ENCODE results near the gene KIFC3.
"Not testable (repeated sequence)": the region's sequence is repeated elsewhere in the genome, so short reads cannot be mapped to it uniquely, and the experiment has no call there.

The KIFC3 gene

DNA sequence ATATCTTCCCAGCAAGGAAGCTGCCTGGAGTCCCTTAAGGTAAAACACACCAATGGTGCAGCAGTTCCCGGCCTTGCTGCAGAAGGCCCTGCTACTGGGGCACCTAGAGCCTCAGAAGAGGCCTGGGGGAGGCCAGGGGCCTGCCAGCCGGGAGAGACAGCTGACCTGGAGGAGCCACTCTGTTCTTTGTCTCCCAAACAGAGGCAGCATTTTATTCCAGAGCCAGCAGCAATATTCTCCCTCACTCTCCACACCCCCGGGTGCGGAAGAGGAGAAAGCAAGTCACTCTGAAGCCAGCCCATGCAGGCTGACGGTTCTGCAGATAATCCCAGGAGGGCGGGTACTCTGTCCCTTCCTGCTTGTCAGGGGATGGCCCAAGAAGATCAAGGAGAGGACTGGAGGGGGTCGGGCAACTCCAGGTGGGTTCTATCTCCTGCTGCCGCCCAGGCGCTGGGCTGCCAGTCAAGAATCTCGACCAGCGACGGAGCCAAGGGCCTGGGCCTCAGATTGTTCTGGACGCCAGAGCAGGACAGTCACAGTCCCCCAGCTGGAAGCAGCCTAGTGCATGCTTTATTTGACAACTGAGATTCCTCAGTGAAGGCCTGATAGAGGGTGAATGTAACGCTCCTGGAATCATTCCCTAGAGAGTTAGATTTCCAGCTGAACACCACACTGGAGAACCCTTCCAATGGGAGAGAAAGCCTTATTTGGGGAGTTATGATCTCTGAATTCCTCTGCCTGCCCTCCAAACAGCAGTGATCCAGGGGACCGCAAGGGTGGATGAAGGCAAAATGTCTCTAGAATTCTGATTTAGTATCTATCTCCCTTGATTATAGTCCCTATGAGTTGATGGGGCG is 1.1 kb upstream of the KIFC3 start:
- DNase-seq (ENCODE audit: low spot score) = no peak

DNA sequence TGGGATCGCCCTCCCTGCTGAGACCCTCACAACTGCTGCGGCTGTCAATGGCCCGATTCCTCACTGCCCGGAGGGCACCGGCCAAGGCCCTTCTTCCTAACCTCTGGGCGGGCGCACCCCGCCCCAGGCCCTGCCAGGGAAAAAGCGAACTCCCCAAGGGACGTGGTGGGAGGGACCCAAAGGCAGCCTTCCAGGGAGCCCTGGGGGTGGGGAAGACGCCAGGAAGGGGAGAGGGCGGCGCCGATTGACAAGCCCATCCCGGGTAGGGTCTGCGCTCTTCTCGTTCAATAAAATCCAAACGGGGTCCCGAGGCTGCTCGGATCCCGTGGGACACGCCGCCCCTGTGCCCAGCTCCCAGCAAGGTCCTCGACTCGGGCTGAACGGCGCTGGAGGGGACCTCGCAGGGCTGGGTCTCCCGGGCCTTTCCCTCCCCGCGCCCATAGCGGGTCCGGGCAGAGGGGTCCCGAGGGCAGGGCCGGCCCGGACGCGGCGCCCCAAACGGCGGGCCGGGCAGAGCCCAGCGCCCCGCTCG is 416 bp downstream of the KIFC3 start:
- DNase-seq (ENCODE audit: low spot score) = no peak

DNA sequence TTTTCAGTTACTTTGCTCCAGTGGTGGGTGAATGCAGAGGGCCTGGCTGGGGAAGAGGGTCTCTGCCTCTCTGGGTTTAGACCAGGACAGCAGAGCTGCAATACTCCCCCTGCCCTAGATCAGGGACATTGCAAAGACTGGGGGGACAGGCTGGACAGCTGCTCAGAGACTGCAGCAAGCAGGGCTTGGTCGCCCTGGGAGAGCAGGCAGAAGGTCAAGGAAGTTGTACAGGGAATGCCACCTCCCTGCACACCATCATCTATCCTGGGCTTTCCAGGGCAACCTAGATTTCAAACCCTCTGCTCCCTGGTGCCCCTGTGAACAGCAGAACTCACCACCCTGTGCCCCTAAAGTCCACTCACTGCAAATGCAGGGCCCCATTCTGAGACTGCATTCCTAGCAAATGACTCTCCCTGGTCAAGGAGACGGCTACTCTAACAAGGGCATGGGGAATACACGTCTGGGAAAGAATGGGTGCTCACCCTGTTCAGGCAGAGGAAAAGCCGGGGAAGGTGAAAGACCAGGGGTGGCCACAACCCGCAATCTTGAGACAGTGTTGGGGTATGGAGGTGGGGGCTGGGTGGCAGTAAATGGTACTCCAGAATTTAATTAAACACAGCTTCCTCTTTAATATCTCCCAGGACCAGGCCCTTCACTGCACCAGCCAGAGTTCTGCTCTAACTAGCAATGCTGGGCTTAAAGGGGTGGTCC is 1.0 kb downstream of the KIFC3 start:
- no peak for DNase-seq (ENCODE audit: low spot score)

DNA sequence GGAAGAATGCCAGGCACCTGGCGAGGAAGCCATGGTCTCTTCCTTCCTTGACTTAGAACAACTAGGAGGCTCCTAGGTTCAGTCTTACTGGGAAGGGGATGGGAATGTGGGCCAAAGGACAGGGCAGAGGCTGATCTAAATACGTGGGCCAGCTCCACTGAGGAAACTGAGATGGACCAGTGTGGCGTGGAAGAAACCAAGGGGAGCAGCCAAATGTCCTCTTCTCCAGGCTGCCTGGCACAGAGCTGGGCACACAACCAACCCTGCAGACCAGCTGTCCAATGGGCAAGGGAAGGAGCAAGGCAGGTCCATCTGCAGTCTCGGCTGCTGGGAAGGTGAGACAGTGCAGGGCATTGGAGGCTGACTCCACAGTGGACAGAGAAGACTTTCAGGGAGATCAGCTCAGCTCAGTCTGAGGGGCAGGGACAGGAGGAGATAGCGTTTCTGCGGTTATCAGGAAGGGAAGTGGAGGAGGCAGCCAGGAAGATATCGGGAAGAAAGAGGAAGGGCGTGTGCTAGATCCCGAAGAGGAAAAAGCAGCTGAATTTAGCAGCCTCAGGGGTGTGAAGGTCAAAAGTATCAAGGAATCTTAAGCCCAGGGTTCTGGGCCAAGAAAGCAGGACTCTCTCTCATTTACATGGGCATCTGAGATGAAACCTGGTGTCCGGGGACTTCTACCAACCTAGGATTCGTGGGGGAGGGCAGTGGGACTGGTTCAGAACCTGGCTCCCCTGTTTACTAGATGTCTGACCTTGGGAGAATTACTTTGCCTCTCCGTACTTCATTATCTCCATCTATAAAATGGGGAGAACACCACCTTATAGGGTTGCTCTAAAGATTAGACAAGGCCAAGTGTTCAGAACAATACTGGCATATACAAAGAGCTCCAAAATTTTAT is 1.8 kb downstream of the KIFC3 start:
- no peak for DNase-seq (ENCODE audit: low spot score)

DNA sequence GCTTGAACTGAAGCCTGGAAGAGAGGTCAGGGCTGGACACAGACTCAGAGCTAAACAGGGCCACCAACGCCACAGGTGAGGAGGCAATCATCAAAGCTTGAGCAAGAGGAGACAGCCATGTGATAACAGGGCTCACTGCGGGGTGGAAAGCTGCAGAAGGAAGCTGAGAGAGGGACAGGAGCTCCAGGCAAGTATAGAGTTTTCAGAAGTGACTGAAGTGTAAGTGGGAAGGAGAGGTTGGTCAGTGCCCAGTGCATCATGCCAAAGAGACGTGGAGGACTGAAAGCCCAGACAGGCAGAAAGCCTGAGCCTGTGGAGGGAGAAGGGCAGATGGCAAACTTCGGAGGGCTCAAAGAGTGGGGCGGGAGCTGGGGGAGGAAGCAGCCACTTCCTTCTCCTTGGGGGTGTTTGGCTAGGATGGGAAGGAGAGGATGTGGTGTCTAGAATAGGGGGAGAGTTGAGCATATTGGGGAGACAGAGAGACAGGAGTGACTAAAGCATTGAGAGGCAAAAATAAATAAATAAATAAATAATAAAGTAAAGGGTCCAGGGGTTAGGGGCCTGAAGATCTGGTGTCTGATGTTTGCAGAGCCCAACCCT is 2.6 kb downstream of the KIFC3 start:
- no peak for DNase-seq (ENCODE audit: low spot score)

DNA sequence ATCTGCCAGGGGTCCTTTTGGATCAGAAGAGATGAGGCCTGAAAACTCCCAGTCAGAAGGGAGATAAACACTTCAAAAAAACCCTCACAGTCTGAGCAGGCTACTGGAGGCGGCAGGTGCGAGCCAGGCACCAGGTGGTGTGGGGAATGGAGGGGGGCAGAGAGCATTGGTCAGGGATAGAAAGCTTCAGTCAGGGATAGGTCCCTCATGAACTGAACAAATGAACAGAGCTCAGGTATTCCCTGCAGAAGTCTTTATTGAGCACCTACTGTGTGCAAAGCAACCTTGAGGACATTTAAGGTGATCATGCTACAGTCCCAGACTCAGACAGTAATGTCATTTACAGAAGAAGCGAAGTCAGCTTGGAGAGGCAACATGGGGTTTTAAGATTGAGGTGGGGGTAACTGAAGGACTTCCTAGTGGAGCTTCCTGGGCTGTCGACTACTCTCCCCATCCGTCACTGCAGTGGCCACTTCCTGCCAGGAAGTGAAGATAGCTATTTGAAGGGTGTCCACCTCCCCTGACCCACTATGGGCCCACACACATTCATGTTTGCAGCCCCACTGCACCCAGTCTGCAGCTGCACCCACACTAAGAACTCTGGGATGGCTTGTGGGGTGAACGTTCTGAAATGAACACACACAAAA is 3.2 kb downstream of the KIFC3 start:
- DNase-seq (ENCODE audit: low spot score) = no peak

DNA sequence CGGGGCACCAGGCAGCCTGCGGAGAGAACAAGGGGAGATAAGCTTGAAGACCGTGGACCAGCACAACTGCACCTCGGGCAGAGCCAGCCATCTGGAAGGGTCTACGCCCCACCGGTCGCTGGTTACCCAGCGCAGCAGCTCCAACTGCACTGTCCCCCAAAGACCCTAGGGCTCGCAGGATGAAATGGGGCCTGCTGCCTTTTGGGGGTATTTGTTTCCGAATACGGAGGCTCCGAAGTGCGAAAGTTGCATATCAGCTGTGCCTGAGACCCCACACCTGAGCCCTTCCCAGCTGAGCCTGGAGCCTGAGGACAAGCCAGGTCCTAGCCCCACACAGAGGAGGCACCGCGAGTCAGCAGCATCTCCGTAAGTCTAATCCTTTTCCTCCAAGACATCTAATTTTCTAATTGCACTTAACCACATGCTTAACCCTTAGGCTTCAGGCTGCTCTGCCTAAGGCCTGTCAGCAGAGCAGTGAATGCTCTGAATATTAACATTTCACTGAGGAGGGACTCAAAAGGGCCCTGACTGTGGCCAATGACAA is 4.0 kb downstream of the KIFC3 start:
- DNase-seq (ENCODE audit: low spot score) = no peak

DNA sequence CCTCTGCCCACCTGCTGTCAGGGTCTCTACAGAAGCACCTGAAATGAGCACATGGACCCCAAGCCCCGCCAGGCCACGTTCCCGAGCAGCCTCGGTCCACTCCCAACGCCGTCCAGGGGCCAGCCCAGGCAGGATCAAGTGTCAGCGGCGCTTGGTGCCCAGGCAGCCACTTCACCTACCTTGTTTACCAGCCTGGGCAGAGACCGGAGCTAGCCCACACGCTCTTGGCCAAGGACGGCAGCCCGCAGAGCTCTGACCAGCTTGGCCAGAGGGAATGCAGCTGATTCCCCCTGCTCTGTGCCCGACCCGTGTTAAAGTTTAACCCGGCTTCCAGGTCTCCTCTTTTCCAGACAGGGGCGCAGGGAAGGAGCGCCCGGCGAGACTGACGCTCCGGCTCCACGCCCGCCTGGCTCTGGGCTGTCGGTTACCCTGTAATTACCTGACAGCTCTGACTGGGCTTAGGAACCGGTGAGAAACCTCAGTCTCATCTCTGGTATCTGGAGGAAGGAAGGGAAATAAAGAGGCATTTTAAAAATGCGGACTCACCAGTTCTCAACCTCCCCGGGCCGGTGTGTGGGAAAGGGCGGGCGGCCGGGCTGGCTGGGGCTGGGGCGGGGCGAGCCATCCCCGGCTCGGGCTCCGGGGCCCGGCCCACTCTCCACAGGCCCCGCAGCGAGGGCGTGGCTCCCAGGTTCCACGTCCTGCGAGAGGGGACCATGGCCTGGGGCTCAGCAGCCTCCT is 4.6 kb downstream of the KIFC3 start:
- DNase-seq (ENCODE audit: low spot score) = no peak

DNA sequence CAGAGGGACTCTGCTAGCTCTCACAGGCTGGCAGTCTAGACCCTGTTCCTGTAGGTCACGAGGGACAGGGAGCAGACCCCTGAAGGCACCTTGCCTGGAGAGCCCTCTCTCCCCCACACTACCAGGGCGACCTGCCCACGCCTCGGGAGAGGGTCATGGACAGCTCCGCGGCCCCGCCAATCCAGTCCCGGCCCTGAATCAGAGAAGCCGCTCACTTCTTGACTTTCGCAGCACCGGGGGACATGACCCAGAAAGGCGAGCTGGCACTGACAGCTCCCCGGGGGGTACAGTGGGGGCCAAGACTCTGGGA is 5.1 kb downstream of the KIFC3 start:
- no peak for DNase-seq (ENCODE audit: low spot score)

DNA sequence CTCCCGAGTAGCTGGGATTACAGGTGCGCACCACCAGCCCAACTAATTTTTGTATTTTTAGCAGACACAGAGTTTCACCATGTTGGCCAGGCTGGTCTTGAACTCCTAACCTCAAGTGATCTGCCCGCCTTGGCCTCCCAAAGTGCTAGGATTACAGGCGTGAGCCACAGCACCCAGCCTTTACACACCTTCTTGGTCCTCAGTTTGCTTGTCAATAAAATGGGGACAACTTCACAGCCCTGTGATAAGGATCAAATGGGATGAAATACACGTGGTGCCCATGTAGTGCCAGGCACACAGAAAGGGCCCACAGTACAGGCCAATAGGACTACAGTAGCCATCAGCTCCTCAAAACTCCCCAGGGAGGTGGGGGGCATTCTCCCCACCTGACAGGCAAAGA is 6.3 kb downstream of the KIFC3 start:
- not testable (repeated sequence) for DNase-seq (ENCODE audit: low spot score)

DNA sequence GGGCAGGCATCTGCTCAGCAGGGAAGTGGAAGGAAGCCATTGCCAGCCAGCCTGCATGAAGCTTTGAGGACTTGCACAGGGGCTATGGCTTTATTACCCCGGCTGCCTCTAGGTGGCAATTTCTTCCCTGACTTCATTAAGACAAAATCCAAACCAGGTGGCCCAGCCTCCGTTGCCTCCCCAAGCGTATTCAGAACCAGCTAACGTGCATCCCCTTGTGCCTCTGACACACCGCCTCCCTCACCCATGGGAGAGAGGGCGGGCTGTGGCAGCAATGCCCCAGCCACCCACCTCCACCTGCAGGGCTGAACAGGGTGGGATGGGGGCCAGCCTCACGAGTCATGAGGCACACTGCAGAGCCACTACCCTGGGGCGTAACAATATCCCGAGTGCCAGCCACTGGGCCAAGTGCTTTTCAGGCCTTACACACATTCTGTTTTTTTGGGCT is 6.8 kb downstream of the KIFC3 start:
- peak; percentile 47 for DNase-seq (ENCODE audit: low spot score)

DNA sequence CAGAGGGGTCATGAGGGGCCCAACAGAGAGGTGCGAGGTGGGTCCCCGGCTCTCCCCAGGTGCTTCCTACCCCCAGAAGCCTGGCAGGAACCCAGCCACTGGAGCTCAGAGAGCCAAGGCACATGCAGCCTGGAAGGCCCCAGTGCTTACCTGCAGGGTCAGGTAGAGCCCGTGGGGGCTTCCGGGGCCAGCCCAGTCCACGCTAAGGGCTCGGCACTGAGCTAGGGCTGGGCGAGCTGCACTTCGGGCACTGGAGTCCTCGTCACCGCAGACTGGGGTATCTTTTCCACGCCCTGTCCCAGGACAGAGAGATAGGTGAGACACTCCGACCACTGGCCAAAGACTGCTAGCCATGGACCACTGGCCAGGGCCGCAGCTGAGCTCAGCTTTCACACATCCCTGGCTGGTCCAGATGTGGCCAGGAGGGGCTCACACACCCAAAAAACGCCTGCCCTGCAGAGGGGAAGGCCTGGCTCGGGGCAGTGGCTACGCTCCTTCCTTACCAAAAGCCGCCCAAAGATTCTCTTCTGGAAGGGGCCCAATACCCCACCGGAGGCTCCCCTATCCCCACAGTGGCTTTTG is 7.4 kb downstream of the KIFC3 start:
- DNase-seq (ENCODE audit: low spot score) = no peak

DNA sequence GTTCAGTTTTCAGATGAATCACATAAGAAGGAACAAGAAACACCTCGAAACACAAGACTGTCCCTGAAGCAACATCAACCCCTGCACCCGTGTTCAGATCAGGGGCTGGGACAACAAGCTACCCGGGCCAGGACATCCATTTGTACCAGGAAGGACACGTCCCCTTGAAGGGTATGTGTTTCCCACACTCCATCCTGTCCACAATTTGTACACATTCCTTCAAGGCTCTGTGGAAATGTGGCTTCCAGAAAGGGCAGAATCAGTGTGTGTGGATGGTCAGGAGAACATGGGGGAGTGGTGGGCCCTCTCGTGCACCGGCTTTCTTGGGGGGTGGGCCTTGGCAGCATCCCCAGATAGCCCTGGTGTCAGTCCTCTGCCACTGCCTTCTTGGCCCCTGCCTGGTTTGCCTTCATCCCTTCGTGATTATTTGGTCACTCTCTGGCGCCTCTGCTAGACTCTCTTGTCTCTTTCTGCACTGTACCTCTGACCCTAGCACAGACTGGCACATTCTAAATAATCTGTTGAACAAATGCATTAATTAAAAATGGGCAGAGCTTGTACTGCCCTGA is 10.3 kb downstream of the KIFC3 start:
- no peak for DNase-seq (ENCODE audit: low spot score)

DNA sequence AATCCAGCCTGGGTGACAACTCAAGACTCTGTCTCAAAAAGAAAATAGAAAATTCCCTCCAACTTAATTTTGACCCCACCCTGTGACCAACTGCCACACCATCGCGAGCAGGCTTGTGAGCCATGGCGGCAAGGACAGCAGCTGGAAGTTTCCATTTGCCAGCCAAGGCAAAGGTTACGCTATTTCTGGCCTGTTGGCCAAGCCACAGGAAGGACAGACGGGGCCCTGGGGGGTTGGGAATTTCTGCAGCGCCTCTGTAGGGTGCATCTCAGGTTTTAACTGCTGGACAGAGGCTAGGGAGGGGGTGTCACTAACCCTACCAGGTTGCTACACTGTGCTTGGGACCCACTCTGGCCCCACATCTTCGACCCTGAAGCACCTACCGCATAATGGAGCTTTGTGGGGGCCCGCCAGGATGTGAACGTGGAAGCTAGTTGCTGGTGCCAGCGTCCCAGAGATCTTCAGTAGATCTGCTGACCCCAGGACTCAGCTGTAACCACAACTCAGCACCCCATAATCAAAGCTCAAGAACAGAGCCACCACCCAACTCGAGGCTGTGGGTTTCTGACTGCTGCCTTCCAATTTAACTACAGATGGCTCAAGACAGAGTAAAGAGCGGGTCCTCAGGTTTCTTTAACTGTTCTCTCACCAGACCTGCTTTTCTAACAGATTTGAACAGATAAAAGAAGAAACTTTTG is 10.9 kb downstream of the KIFC3 start:
- DNase-seq (ENCODE audit: low spot score) = no peak

DNA sequence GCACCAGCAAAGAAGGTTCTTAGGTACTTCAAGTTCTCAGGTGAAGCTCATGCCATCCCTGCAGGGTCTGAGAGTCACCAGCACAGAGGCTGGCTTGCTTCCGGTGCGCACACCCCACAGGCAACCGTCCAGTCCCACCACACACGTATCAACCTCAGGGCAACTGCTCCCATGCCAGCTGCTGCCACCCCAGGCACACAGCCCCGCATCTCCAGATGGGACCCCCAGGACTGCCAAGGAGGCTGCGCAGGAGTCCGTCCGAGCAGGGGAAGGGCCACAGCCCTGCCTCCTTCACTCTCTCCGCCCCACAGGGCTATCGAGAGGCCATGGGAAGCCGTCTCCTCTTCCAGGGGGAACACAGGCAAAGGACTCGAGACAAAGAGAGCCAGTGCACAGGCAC is 13.3 kb downstream of the KIFC3 start:
- DNase-seq (ENCODE audit: low spot score) = no peak

DNA sequence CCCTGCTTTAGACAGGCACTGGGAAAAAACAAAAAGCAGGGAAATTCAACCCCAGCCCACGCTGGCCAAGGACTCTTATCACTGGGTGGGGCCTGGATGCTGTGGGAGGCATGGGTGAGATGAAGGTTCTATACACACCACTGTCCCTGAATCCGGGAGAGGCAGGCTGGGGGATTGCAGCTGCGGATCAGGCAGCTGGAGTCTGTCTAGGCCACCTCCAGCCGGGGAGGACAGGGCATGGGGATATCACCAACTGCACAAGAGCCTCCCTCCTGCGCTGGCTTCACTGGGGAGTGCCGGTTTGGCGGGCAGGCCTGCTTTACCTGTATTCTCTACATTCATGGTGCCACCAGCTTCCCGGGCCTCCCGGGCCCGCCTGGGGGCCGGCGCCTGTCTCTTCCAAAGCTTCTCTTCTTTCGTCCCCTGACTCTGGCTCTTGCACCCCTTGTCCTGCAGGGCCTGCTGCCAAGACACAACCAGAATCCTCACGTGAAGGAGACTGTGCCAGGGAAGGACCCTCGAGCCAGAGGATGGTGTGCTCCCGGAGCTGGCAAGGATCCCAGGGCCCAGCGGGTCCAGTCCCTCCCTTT is 13.9 kb downstream of the KIFC3 start:
- no peak for DNase-seq (ENCODE audit: low spot score)

DNA sequence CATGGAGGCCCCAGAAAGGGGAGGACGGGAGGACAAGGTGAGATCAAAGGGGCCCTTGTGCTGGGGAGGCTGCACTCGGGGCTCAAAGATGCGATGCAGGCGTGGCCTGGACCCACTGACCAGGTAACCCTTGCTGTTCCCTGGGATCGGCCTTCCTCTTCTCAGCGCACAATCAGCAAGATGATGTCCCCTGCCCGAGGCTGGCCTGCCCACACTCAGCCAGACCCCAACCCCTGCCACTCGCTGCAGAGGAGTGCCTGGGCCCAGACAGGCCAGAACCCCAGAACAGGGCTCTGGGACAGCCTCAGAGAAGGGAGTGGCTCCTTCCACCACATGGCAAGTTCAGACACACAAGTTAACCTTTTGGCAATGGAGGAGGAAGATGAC is 14.8 kb downstream of the KIFC3 start:
- no peak for DNase-seq (ENCODE audit: low spot score)

DNA sequence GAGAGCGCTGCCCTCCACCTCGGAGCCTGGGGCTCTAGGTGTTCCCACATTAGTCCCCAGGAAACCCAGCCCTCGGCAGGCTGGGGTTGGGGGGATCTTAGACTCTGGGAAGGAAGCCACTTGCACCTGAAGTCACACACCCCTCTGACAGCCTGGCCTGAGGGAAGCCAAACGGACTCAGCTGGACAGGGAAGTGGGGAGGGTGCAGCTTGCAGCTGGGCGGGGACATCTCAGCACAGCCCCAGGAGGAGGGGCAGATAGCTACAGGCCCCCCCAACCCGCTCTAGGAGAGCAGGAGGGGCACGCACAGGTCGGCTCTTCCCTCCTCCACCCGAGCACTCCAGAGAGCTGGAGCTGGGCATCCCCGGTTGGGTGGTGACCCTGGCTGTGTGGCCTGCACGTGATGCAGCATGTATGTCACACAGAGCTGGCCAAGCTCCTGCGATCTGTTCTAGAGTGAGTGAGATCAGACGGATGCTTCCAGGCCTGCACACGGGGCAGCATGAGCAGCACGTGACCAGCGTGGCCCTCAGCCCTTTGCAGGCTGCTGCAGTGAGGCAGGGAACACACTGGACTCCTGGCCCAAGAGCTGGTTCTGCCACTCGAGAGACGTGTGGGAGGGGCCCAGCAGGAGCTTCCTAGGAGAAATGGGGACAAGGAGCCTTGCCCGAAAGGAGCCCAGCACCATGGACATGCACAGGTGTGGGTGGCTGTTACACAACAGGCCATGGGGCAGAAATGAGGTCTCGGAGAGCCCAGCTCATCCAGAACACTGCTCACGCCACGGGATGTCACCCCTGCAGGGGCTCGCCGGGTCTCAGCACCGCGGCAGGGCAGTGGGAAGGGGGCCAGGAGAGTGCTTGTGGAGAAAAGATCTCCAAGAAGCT is 15.4 kb downstream of the KIFC3 start:
- no peak for DNase-seq (ENCODE audit: low spot score)

Data from CD4-positive, alpha-beta T cell treated with Interleukin-2 at 100 ng/mL for 4 hours (primary cell).